Thyroid gland (tissue), 4 donors: Measurements from ENCODE around the gene CTBP1.

ENCODE experiments used
- CTCF ChIP-seq, 6 experiments: fragments of 200-600 bp in 3 of 6; fragments of 450-650 bp in 3 of 6; sonication (generic) in 3 of 6; IDR thresholded peaks; one replicate each; pipeline ENCODE4 v1.5.1; 2016 to 2019; ENCODE audit warnings: antibody characterized with exemption in 6 of 6, mild to moderate bottlenecking in 2 of 6, inconsistent platforms in 1 of 6, moderate library complexity in 1 of 6
- POLR2A ChIP-seq, 2 donors: fragments of 450-650 bp; IDR thresholded peaks; one replicate each; pipeline ENCODE4 v1.6.1; 2017; ENCODE audit warnings: antibody characterized with exemption in 2 of 2, mild to moderate bottlenecking in 2 of 2, moderate library complexity in 1 of 2

- TF ChIP-seq CTCF (IDR thresholded peaks at IDR 0.05) (no peak), POLR2A (IDR thresholded peaks at IDR 0.05) (no peak)
Observed at GRCh38 chr4:1231637-1232360, 17.1 kb downstream of the CTBP1 start.
